Measurements from ENCODE around the gene SYT5. TPM values are rescaled to one million over a fixed set of nuclear protein-coding genes. Genes with fewer than 3 reads are reported as not detected.

The SYT5 gene
- total and polyA plus RNA-seq, 9 of the 15 experiments (the other 6 are each of a cell fraction or from before 2014, with no cell fraction given) = 1.3 to 20.9 (median 8.8) TPM

GRCh38 chr19:55175117-55175867 lies 4.8 kb downstream of the SYT5 start (continued):
- TF ChIP-seq REST (IDR thresholded peaks at IDR 0.05; ENCODE audit: borderline replicate concordance) = no peak
- TF ChIP-seq REST (CRISPR knock-in tag; IDR thresholded peaks at IDR 0.05; ENCODE audit: low read depth) = peak; percentile 45; the same call in 1 of the 2 replicates
- TF ChIP-seq TAF7 (tag; IDR thresholded peaks at IDR 0.05) = peak; percentile 68; the same call in 1 of the 2 replicates
- TF ChIP-seq, protein P1, sequence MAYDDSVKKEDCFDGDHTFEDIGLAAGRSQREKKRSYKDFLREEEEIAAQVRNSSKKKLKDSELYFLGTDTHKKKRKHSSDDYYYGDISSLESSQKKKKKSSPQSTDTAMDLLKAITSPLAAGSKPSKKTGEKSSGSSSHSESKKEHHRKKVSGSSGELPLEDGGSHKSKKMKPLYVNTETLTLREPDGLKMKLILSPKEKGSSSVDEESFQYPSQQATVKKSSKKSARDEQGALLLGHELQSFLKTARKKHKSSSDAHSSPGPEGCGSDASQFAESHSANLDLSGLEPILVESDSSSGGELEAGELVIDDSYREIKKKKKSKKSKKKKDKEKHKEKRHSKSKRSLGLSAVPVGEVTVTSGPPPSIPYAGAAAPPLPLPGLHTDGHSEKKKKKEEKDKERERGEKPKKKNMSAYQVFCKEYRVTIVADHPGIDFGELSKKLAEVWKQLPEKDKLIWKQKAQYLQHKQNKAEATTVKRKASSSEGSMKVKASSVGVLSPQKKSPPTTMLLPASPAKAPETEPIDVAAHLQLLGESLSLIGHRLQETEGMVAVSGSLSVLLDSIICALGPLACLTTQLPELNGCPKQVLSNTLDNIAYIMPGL (CRISPR knock-in tag; IDR thresholded peaks at IDR 0.05) = no peak; the same call in 1 of the 2 replicates
- no peak for TF ChIP-seq KLF13 (tag; IDR thresholded peaks at IDR 0.05; ENCODE audit: borderline replicate concordance, low read depth)
- TF ChIP-seq, protein P2, sequence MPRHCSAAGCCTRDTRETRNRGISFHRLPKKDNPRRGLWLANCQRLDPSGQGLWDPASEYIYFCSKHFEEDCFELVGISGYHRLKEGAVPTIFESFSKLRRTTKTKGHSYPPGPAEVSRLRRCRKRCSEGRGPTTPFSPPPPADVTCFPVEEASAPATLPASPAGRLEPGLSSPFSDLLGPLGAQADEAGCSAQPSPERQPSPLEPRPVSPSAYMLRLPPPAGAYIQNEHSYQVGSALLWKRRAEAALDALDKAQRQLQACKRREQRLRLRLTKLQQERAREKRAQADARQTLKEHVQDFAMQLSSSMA (CRISPR knock-in tag; IDR thresholded peaks at IDR 0.05) = no peak
- no peak for TF ChIP-seq FOXK2 (conservative IDR thresholded peaks at IDR 0.05 in 1 of 2, IDR thresholded peaks at IDR 0.05 in 1 of 2; ENCODE audit: low read depth in 2 of 2)
- TF ChIP-seq HNRNPLL (IDR thresholded peaks at IDR 0.05; ENCODE audit: low read depth, low read length, poor library complexity, severe bottlenecking) = peak; percentile 24
- no peak for TF ChIP-seq TEAD2 (tag; IDR thresholded peaks at IDR 0.05)
- no peak for TF ChIP-seq CBX8 (IDR thresholded peaks at IDR 0.05; ENCODE audit: borderline replicate concordance, extremely low read depth, low read depth, low read length, poor library complexity, severe bottlenecking)
- peak; percentile 66; the same call in 1 of the 2 replicates for TF ChIP-seq SMARCA5 (IDR thresholded peaks at IDR 0.05)
- no peak for TF ChIP-seq TEAD4 (IDR thresholded peaks at IDR 0.05; ENCODE audit: low read length)
- TF ChIP-seq TEAD4 (CRISPR knock-in tag; IDR thresholded peaks at IDR 0.05; ENCODE audit: borderline replicate concordance) = no peak
- TF ChIP-seq ZBED1 (IDR thresholded peaks at IDR 0.05) = no peak
- no peak for TF ChIP-seq NFXL1 (CRISPR knock-in tag; IDR thresholded peaks at IDR 0.05)
- no peak for TF ChIP-seq GATA2 (CRISPR knock-in tag; IDR thresholded peaks at IDR 0.05)
